ENCODE measurements around the gene KHK. TPM values are rescaled to one million over a fixed set of nuclear protein-coding genes. Genes with fewer than 3 reads are reported as not detected.

Gene KHK
- total and polyA plus RNA-seq, 2 donors from 2014 or later = 18.7 to 538 TPM

DNA sequence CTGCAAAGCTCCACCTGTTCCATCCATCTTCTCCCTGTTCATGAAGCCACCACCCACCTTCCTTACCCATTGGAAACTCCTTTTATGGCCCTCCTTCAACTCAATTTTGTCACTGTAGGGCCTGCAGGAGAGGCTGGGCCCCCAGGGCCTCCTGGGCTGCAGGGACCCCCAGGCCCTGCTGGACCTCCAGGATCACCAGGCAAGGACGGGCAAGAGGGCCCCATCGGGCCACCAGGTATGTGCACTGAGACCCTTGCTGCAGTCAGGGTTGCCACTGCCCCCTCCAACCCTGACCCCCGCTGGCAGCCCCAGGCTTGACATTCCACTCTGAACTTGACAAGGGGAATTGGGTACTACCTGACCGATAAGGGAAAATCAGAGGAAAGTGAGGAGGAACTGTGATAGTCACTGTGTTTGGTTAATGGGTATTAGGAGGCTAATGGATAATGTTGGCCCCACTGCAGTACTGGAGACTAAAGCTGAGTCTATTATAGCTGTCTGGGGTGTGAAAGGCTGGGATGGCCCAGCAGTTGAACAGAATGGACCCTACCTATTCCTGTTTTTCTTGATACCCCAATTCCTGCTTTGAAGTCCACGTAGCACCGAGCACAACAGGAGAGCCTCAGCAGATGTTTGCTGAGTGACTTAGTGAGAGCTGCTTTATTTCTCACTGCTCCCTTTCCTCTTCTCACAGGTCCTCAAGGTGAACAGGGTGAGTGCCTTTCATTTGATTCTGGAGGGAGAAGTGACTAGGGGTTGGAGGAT is 2.1 kb upstream of the KHK start:
- Histone ChIP-seq H3K36me3 (ENCODE audit: control insufficient read depth in 2 of 3, insufficient read depth in 3 of 3, low read length in 3 of 3) (no peaks in the 10 kb centered on the region), H3K27ac (ENCODE audit: low read depth in 2 of 2, low read length in 2 of 2) (no peak overlapping the region), H3K4me3 (ENCODE audit: low read length in 3 of 3) (no peak overlapping the region), H3K9me3 (ENCODE audit: control insufficient read depth in 2 of 3, insufficient read depth in 1 of 3, low read length in 3 of 3) (no peaks in the 10 kb centered on the region), H3K27me3 (ENCODE audit: control insufficient read depth, insufficient read depth, low read length) (no peaks in the 10 kb centered on the region), H3K4me1 (ENCODE audit: control insufficient read depth in 2 of 3, insufficient read depth in 2 of 3, low read depth in 1 of 3, low read length in 3 of 3) (peaks cover 0 to 19% (median 5%) of the 10 kb centered on the region in 3 donors), H3K9ac (ENCODE audit: low read length in 3 of 3) (no peak overlapping the region)
- intact Hi-C loops (cut with DNase I) = no loop called here
- no peak for FAIRE-seq
- TF ChIP-seq, protein P1, sequence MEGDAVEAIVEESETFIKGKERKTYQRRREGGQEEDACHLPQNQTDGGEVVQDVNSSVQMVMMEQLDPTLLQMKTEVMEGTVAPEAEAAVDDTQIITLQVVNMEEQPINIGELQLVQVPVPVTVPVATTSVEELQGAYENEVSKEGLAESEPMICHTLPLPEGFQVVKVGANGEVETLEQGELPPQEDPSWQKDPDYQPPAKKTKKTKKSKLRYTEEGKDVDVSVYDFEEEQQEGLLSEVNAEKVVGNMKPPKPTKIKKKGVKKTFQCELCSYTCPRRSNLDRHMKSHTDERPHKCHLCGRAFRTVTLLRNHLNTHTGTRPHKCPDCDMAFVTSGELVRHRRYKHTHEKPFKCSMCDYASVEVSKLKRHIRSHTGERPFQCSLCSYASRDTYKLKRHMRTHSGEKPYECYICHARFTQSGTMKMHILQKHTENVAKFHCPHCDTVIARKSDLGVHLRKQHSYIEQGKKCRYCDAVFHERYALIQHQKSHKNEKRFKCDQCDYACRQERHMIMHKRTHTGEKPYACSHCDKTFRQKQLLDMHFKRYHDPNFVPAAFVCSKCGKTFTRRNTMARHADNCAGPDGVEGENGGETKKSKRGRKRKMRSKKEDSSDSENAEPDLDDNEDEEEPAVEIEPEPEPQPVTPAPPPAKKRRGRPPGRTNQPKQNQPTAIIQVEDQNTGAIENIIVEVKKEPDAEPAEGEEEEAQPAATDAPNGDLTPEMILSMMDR (IDR thresholded peaks at IDR 0.05; ENCODE audit: borderline replicate concordance, extremely low read depth, insufficient read depth) = no peak
- peak in 1 of 5 donors; percentile 79 for DNase-seq

DNA sequence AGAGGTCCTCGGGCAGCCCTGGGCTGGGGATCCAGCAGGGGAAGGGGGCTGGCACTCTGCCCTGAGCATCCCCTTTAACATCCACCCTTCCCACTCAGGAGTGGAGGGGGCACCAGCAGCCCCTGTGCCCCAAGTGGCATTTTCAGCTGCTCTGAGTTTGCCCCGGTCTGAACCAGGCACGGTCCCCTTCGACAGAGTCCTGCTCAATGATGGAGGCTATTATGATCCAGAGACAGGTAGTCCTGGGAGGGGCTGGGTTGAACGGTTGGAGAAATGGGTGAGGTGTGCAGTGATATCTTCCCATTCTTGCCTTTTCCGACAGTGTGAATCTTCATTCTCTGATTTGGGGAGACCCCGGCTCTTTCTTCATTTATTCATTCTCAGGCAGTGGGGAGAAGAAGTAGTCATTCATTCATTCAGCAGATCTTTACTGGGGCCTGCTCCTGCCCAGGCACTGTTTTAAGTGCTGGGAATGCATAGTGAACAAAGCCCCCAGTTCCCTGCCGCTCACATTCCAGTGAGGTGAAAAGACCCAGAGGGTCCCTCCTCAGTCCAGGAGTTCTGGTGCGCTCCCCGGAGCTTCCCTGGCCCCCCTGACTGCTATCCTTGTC is 1.4 kb upstream of the KHK start:
- TF ChIP-seq, protein P1 (IDR thresholded peaks at IDR 0.05; ENCODE audit: borderline replicate concordance, extremely low read depth, insufficient read depth) = no peak
- intact Hi-C loops (cut with DNase I) = no loop called here
- DNase-seq (peak in 2 of 5 donors; percentile 47 to 50), FAIRE-seq (no peak)
- Histone ChIP-seq H3K27me3 (ENCODE audit: control insufficient read depth, insufficient read depth, low read length) (no peaks in the 10 kb centered on the region), H3K4me3 (ENCODE audit: low read length in 3 of 3) (peak overlapping the region in 2 of 3 donors; percentile 47 to 67), H3K4me1 (ENCODE audit: control insufficient read depth in 2 of 3, insufficient read depth in 2 of 3, low read depth in 1 of 3, low read length in 3 of 3) (peaks cover 0 to 19% (median 5%) of the 10 kb centered on the region in 3 donors), H3K9me3 (ENCODE audit: control insufficient read depth in 2 of 3, insufficient read depth in 1 of 3, low read length in 3 of 3) (no peaks in the 10 kb centered on the region), H3K36me3 (ENCODE audit: control insufficient read depth in 2 of 3, insufficient read depth in 3 of 3, low read length in 3 of 3) (no peaks in the 10 kb centered on the region), H3K27ac (ENCODE audit: low read depth in 2 of 2, low read length in 2 of 2) (peak overlapping the region; percentile 51 to 85), H3K9ac (ENCODE audit: low read length in 3 of 3) (peak overlapping the region in 2 of 3 donors; percentile 8 to 34)

DNA sequence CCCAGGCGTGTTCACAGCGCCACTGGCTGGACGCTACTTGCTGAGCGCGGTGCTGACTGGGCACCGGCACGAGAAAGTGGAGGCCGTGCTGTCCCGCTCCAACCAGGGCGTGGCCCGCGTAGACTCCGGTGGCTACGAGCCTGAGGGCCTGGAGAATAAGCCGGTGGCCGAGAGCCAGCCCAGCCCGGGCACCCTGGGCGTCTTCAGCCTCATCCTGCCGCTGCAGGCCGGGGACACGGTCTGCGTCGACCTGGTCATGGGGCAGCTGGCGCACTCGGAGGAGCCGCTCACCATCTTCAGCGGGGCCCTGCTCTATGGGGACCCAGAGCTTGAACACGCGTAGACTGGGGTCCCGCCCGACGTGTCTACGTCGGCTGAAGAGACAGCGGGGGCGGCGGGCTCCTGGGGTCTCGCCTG is 891 bp upstream of the KHK start:
- H3K4me3 ChIP-seq (ENCODE audit: low read length in 3 of 3) = peak overlapping the region in 2 of 3 donors; percentile 47 to 67
- H3K9ac ChIP-seq (ENCODE audit: low read length in 3 of 3) = peak overlapping the region in 2 of 3 donors; percentile 8 to 34
- H3K27ac ChIP-seq (ENCODE audit: low read depth in 2 of 2, low read length in 2 of 2) = peak overlapping the region; percentile 67 to 85
- no peaks in the 10 kb centered on the region for H3K27me3 ChIP-seq (ENCODE audit: control insufficient read depth, insufficient read depth, low read length)
- TF ChIP-seq, protein P1 (IDR thresholded peaks at IDR 0.05; ENCODE audit: borderline replicate concordance, extremely low read depth, insufficient read depth) = peak; percentile 46
- H3K9me3 ChIP-seq (ENCODE audit: control insufficient read depth in 2 of 3, insufficient read depth in 1 of 3, low read length in 3 of 3) = no peaks in the 10 kb centered on the region
- H3K36me3 ChIP-seq (ENCODE audit: control insufficient read depth in 2 of 3, insufficient read depth in 3 of 3, low read length in 3 of 3) = no peaks in the 10 kb centered on the region
- peaks cover 0 to 16% (median 5%) of the 10 kb centered on the region in 3 donors for H3K4me1 ChIP-seq (ENCODE audit: control insufficient read depth in 2 of 3, insufficient read depth in 2 of 3, low read depth in 1 of 3, low read length in 3 of 3)
- DNase-seq = peak; percentile 58 to 92 (median 74)
- no peak for FAIRE-seq
- intact Hi-C loops (cut with DNase I) = no loop called here
